ENCODE results near the gene FOXL3.
"Not testable (repeated sequence)": the region's sequence is repeated elsewhere in the genome, so short reads cannot be mapped to it uniquely, and the experiment has no call there.

The FOXL3 gene

GRCh38 chr7:333393-333764 lies 43.4 kb downstream of the FOXL3 start:
- no peak for DNase-seq (ENCODE audit: extremely low read depth, low read depth)
- H3K4me3 ChIP-seq (replicated peaks; ENCODE audit: low read depth, low read length) = no peak overlapping the region
- TF ChIP-seq CTCF (IDR thresholded peaks at IDR 0.05; ENCODE audit: low read depth, low read length, missing control alignments) = no peak

- H3K4me3 ChIP-seq (replicated peaks; ENCODE audit: low read depth, low read length) = no peak overlapping the region
- no peak for DNase-seq (ENCODE audit: extremely low read depth, low read depth)
- TF ChIP-seq CTCF (IDR thresholded peaks at IDR 0.05; ENCODE audit: low read depth, low read length, missing control alignments) = no peak
These were observed 44.8 kb downstream of the FOXL3 start for GRCh38 chr7:334618-335357.

DNA sequence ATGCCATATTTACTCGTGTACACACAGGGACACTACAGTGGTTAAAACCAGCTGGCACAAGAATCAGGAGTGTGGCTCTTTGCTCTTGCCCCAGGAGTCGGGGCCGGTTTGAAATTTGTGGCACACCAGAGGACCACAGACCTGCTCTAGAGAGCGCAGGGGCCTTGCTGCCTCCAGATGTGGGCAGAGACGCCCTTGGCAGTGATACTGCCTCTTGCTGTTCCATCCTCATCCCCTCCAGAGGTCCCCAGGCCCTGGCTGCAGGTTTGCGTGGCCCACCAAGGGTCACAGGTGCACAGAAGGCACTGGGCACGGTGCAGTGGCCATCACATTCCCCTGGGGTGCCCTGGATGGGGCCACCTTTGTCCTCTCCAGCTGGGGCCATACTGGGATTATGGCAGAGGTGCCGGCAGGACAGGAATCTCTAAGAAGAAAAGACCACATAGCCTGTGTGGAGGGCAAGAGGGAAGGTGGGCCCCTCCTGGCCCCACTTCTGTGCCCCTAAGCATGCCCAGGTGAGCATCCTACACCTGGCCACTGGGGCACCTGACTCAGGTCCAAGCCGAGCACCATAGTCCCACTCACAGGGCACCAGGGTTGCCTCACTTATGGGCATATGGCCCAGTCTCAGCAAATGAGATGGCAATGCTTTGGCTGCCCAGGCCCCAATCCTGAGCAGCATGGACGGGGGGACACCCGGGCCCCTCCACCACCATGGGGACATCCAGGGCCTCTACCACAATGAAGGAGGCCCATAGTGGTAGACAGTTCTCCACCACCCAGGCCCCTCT lies 45.6 kb downstream of the FOXL3 start:
- TF ChIP-seq CTCF (IDR thresholded peaks at IDR 0.05; ENCODE audit: low read depth, low read length, missing control alignments) = no peak
- no peak overlapping the region for H3K4me3 ChIP-seq (replicated peaks; ENCODE audit: low read depth, low read length)
- DNase-seq (ENCODE audit: extremely low read depth, low read depth) = no peak

- DNase-seq (ENCODE audit: extremely low read depth, low read depth); H3K4me3 ChIP-seq (replicated peaks; ENCODE audit: low read depth, low read length): not testable (repeated sequence)
These were observed 46.2 kb downstream of the FOXL3 start for GRCh38 chr7:336149-336533.

DNA sequence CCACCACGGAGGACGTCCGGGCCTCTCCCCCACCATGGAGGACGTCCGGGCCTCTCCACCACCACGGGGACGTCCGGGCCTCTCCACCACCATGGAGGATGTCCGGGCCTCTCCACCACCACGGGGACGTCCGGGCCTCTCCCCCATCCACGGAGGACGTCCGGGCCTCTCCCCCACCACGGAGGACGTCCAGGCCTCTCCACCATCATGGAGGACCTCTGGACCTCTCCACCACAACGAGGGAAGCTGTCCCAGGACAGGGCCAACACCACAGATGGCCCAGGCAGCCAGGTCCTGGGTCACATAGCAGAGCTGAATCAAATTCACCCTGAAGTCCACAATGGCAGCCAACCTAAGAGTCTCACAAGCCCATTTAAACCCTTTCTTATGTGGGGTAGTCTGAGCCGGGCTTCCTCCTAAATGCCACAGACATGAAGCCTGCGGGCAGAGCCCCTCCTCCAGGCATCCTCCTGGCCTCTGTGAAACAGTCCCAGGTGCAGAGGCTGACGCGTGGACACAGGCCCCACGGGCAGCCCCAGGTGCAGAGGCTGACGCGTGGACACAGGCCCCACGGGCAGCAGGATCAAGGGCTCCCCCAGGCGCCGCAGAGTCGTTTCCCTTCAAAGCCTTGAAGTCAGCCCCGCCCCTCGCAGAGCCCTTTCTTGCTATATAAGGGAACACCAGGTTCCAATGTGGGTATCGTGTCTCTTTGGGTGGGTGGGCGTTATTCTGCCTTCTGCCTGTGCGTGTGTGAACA lies 47.0 kb downstream of the FOXL3 start:
- no peak for TF ChIP-seq CTCF (IDR thresholded peaks at IDR 0.05; ENCODE audit: low read depth, low read length, missing control alignments)
- DNase-seq (ENCODE audit: extremely low read depth, low read depth) = no peak
- H3K4me3 ChIP-seq (replicated peaks; ENCODE audit: low read depth, low read length) = no peak overlapping the region

DNA sequence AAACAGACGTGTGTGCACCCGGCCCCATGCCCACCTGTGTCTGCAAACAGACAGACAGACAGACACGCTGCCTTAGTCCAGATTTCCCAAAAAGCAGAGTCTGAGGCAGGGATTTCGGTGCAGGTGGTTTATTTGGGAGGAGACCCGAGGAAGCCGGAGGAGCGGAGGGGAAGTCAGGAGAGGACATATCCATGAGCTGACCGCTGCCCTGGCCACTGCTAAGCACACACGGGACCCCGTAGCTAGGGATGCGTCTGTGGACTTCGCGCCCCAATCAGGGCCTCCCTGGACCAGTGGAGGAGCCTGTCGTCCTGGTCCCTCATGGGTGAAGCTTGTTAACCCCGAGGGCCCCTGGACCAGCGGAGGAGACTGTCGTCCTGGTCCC lies 47.6 kb downstream of the FOXL3 start:
- H3K4me3 ChIP-seq (replicated peaks; ENCODE audit: low read depth, low read length) = no peak overlapping the region
- TF ChIP-seq CTCF (IDR thresholded peaks at IDR 0.05; ENCODE audit: low read depth, low read length, missing control alignments) = no peak
- no peak for DNase-seq (ENCODE audit: extremely low read depth, low read depth)
